Adipose tissue (tissue), 3 donors: Measurements from ENCODE around the gene SNX18. TPM values are rescaled to one million over a fixed set of nuclear protein-coding genes. Genes with fewer than 3 reads are reported as not detected.
A peak's percentile ranks its signal among the peaks of the same experiment; 100 is the strongest.

Experiments
- H3K27ac ChIP-seq: one replicate; pipeline ENCODE4 v1.5.1; 2013; ENCODE audit warnings: low read depth, low read length
- WGBS, 3 donors: extraction: QIAGEN DNeasy Blood & Tissue Kit; methylation state at CpG; one replicate each; pipeline ENCODE4 v1.1.7; 2013; 5-methylcytosine and 5-hydroxymethylcytosine counted together
- polyA plus RNA-seq, 3 donors: library from polyadenylated mRNA; stranded (reverse); fragments of 200-250 nt; gene quantifications; one replicate each; pipeline ENCODE4 v1.2.3, GENCODE V29; 2013
- donor health status: healthy with polysubstance abuse.
- donor health status: Bipolar disorder and iron deficiency.
- donor health status: healthy.

The SNX18 gene
- polyA plus RNA-seq, 3 donors, result 4.2 to 15.9 (median 11.2) TPM

- 6 to 13% (median 8%) methylated on average over 70 to 79 of the region's 79 CpGs for WGBS, 3 donors
- peak overlapping the region; percentile 48 for H3K27ac ChIP-seq
Observed at GRCh38 chr5:54518146-54518817, 723 bp downstream of the SNX18 start.

- no peak overlapping the region for H3K27ac ChIP-seq
- WGBS, 3 donors, result 73 to 85% (median 82%) methylated on average over 49 to 50 of the region's 50 CpGs
Observed at GRCh38 chr5:54518818-54519508, 1.4 kb downstream of the SNX18 start.

DNA sequence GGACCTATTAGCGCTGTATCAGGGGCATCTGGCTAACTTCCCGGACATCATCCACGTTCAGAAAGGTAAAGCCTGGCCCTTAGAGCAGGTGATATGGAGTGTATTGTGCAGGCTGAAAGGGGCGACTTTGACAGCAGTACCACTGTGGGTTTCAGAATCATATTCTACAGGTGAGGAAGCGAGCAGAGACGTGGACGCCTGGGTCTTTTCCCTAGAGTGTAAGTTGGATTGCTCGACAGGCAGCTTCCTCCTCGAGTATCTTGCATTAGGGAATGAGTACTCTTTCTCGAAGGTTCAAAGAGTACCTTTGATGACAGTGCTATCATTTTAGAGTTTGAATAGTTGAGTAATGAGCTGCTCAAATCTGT lies 1.9 kb downstream of the SNX18 start:
- 33 to 45% (median 38%) methylated on average over 10 of the region's 10 CpGs for WGBS, 3 donors
- no peak overlapping the region for H3K27ac ChIP-seq

GRCh38 chr5:54520438-54520846 lies 2.9 kb downstream of the SNX18 start:
- 6 to 10% (median 8%) methylated on average over 7 of the region's 7 CpGs for WGBS, 3 donors
- no peak overlapping the region for H3K27ac ChIP-seq

GRCh38 chr5:54520940-54521339 lies 3.4 kb downstream of the SNX18 start:
- no peak overlapping the region for H3K27ac ChIP-seq
- WGBS, 3 donors, result 37 to 59% (median 39%) methylated on average over 2 of the region's 2 CpGs

DNA sequence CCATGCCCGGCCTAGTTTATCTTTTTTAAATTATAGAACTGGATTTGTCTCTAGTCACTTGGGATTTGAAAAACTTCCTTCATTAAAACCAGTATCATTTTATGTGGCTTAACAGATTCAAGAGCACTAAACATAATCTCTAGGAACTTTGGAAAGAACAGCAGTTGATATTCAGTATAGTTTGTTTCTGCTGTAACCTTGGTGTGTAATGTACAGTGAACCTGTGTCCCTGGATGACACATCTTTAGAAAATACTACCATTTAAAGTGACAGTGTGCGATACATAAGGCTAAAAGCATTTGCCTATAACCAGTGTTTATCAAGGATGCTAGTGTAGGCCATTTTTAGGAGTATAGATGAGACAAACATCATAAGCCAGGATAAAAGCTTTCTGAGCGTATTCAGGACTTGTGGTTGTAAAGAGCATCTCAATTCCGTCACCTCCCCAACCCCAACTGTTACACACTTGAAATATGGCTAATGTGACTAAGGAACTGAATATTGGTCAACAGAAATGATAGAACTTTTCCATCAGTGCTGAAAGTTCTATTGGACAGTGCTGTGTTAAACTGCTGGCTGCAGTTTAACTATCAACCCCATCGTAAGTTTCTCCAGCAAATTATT lies 4.4 kb downstream of the SNX18 start:
- no peak overlapping the region for H3K27ac ChIP-seq
- WGBS, 3 donors, result 77 to 85% (median 81%) methylated on average over 5 of the region's 5 CpGs

- WGBS, 3 donors, result 32 to 79% (median 70%) methylated on average over 3 of the region's 3 CpGs
- H3K27ac ChIP-seq, result no peak overlapping the region
Observed at GRCh38 chr5:54523534-54523933, 6.0 kb downstream of the SNX18 start.

DNA sequence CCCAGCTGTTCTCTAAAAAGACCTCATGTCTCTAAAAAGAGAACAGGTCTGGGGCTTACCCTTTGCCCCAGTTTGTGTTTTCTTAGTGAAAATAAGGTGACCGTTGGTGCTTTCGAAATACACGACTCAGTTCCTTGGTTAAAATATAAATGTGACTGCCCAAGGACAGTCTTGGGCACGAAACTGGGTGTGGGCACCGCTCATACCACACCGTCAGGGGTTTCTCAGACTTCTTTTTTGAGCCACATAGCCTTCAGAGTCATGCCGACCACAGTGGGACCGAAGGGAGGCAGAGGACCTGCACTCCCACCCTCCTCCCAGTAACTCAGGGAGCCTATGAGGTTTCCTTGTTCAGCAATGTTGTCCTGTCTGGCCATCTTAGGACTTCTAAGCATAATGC lies 6.5 kb downstream of the SNX18 start:
- H3K27ac ChIP-seq, result no peak overlapping the region
- 32 to 58% (median 47%) methylated on average over 8 of the region's 8 CpGs for WGBS, 3 donors

DNA sequence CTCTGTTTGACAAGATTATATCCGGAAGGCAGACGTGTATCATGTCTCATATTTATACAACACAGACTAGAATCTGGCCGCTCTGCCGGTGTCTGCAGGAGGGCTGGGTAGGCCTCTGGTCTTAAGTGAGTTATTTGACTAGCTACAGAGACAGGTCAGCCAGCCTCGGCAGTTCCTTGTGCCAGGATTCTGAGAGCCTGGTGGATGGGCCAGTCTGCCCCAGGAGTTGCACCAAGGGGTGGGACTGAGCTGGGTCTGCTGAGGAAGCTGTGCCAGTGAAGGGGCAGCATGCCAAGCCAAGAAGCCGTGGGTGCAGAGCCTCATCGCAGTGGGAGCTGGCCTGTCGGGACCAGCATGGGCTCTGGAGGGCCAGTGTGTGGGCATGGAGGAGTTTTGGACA lies 7.1 kb downstream of the SNX18 start:
- H3K27ac ChIP-seq, result no peak overlapping the region
- 20 to 55% (median 53%) methylated on average over 8 of the region's 8 CpGs for WGBS, 3 donors

DNA sequence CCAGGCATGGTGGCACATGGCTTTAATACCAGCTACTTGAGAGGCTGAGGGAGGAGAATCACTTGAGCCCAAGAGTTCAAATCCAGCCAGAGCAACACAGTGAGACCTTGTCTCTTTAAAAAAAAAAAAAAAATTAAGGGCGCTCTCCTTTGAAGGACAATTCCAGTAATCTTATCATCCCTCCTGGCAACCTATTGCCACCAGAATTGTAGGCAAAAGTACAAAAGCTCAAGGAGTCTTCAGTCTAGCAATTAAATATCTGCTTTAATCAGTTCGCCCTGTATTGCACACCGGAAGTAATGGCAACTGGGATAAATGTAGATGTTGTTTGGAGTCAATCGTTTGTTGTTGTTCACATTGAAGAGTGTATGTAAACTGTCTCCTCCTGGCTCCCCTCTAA lies 7.7 kb downstream of the SNX18 start:
- WGBS, 3 donors, result 40 to 93% (median 78%) methylated on average over 4 of the region's 4 CpGs
- no peak overlapping the region for H3K27ac ChIP-seq

- no peak overlapping the region for H3K27ac ChIP-seq
- WGBS, 3 donors, result 35 to 85% (median 72%) methylated on average over 6 of the region's 6 CpGs
Observed at GRCh38 chr5:54525692-54526091, 8.1 kb downstream of the SNX18 start.

- no peak overlapping the region for H3K27ac ChIP-seq
- 75 to 84% (median 79%) methylated on average over 6 of the region's 6 CpGs for WGBS, 3 donors
Observed at GRCh38 chr5:54526604-54527288, 9.2 kb downstream of the SNX18 start.

DNA sequence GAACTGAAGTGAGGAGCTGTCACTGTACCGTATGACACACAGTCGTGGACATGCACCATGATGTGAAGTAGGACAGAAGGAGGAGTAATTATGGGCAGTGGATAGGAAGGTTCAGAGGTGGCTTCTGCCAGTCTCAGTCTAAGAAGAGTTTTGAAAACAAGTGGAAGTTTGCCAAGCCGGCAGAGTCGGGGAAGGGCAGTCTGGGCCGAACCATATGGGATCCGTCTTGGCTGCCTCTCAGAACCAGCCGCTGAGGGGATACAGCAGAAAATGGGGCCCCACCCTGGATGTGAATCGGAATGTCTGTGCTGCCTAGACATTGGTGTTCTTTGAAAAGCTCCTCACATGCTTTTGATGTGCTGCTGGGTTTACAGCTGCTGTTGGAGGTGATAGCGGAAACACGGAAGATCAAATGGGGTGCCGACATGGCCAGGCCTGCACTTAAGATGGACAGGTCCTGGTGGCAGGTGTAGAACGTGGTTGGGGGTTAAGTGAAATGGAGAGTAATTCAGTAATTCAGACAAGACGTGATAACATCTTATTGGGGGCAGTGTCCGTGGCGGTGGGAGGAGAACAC lies 11.2 kb downstream of the SNX18 start:
- 78 to 84% (median 80%) methylated on average over 15 of the region's 15 CpGs for WGBS, 3 donors
- no peak overlapping the region for H3K27ac ChIP-seq

GRCh38 chr5:54529565-54529964 lies 12.0 kb downstream of the SNX18 start:
- WGBS, 3 donors, result 37 to 76% (median 74%) methylated on average over 2 of the region's 2 CpGs
- H3K27ac ChIP-seq, result no peak overlapping the region

GRCh38 chr5:54531546-54531945 lies 14.0 kb downstream of the SNX18 start:
- 53 to 73% (median 59%) methylated on average over 12 of the region's 12 CpGs for WGBS, 3 donors
- H3K27ac ChIP-seq, result no peak overlapping the region

DNA sequence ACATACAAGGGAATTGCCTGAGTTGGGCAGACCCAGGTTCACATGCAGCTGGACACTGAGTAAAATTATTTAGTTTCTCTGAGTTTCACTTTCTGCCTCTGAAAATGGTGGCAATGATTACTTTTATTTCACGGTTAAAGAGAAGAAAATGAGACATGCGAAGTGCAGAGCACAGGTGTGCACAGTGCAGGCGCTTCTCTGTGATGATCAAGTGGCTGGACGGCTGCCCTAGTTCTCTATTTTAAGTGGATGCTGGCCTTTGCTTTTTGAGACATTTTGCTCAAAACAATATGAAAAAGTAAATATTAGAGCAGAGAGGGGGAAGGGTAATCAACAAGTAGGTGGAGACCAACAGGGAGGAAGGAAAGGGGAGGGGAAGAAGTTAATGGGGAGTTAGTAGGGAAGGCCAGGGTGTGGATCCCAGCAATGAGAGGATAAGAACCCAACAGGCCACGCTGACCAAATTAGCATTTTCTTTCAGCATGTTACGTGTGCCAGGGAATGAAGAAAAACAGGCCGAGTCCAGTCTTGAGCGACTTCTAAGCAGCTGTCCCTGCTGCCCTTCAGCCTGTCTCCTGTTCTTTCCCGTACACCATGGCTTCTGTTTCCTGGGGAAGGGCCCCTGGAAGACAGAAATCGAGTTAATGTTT lies 16.1 kb downstream of the SNX18 start:
- H3K27ac ChIP-seq, result no peak overlapping the region
- WGBS, 3 donors, result 34 to 53% (median 48%) methylated on average over 10 of the region's 10 CpGs

DNA sequence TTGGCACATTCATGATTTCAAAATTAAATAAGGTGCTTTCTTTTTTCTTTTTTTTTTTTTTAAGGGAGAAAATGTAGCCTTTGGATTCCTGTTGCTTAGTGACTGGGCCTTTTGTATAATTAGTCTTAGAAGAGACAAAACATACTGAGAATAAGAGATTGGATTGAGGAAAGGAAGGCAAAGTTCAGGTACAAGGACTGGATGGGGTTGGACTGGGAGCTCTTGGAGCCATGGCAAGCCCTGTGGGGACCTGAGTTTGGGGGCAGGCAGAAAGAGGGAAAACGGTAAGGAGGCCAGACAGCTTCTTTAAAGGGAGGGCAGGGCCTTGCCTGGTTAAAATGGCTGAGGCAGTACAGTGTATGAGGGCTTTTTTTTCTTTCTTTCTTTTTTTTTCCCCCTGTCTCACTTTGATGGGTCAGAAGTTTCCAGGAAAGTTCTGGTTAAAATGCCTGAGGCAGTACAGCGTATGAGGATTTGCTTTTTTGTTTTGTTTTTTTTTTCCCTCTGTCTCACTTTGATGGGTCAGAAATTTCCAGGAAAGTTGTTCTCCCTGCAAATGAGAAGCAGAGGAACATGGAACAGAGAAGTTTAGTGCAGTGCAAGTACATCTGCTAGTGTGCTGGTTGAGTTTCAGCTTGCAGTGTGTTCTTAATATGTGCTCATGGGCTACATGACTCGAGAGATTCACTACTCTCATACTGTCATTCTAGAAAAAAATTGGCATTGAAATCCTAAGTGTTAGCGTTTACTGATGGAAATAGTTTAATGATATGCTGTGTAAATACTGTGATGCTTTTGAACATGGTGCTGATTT lies 16.8 kb downstream of the SNX18 start:
- H3K27ac ChIP-seq, result no peak overlapping the region
- WGBS, 3 donors, result 34 to 54% (median 44%) methylated on average over 4 of the region's 4 CpGs
